OCI-LY1 (cell line): Measurements from ENCODE around the gene MOCS2.

Source experiments
- H2AFZ ChIP-seq: fragments of 200-600 bp; sonication (generic), shearing (Covaris generic); 2 replicates; pipeline ENCODE4 v1.6.0; 2014; ENCODE audit warnings: antibody characterized with exemption, mild to moderate bottlenecking, low read length
- H3F3A ChIP-seq: fragments of 200-600 bp; sonication (generic), shearing (Covaris generic); 2 replicates; pipeline ENCODE4 v1.6.0; 2014; ENCODE audit warnings: mild to moderate bottlenecking, antibody characterized with exemption, low read length, moderate library complexity; ENCODE audit not compliant: insufficient read depth
- H3K27ac ChIP-seq: fragments of 200-600 bp; sonication (generic); 2 replicates; pipeline ENCODE4 v1.5.1; 2014; ENCODE audit warnings: low read length, mixed run types, mild to moderate bottlenecking, low read depth; ENCODE audit not compliant: poor library complexity, severe bottlenecking
- H3K27me3 ChIP-seq: fragments of 200-600 bp; sonication (generic); 2 replicates; pipeline ENCODE4 v1.6.0; 2014; ENCODE audit warnings: antibody characterized with exemption, mild to moderate bottlenecking, low read length, moderate library complexity; ENCODE audit not compliant: insufficient read depth
- H3K36me3 ChIP-seq: fragments of 200-600 bp; sonication (generic); 2 replicates; pipeline ENCODE4 v1.6.1; 2014; ENCODE audit warnings: mild to moderate bottlenecking, antibody characterized with exemption, low read length, moderate library complexity, mixed read lengths; ENCODE audit not compliant: insufficient read depth
- H3K4me1 ChIP-seq: fragments of 200-600 bp; sonication (generic); 2 replicates; pipeline ENCODE4 v1.5.1; 2014; ENCODE audit warnings: mild to moderate bottlenecking, low read length, moderate library complexity; ENCODE audit not compliant: insufficient read depth, severe bottlenecking
- H3K4me2 ChIP-seq: fragments of 200-600 bp; sonication (generic), shearing (Covaris generic); 2 replicates; pipeline ENCODE4 v1.6.1; 2014; ENCODE audit warnings: low read length
- H3K4me3 ChIP-seq: fragments of 200-600 bp; sonication (generic); 2 replicates; pipeline ENCODE4 v1.5.1; 2014; ENCODE audit warnings: low read length, low read depth, mild to moderate bottlenecking, mixed read lengths; ENCODE audit not compliant: poor library complexity, severe bottlenecking
- H3K79me2 ChIP-seq: fragments of 200-600 bp; shearing (Covaris generic); 2 replicates; pipeline ENCODE4 v1.6.1; 2016; ENCODE audit warnings: mixed run types, low read length, mixed read lengths; ENCODE audit not compliant: insufficient read depth
- H3K9ac ChIP-seq: fragments of 200-600 bp; sonication (generic), shearing (Covaris generic); 2 replicates; pipeline ENCODE4 v1.6.1; 2014; ENCODE audit warnings: mild to moderate bottlenecking, low read length, mixed read lengths
- H3K9me2 ChIP-seq: fragments of 200-600 bp; sonication (generic), shearing (Covaris generic); 2 replicates; pipeline ENCODE4 v1.6.1; 2014; ENCODE audit warnings: low read depth, mild to moderate bottlenecking, low read length, mixed read lengths
- H3K9me3 ChIP-seq: fragments of 200-600 bp; shearing (Covaris generic); 2 replicates; pipeline ENCODE4 v1.6.1; 2014; ENCODE audit warnings: low read length, mixed read lengths
- H4K20me1 ChIP-seq: fragments of 200-600 bp; sonication (generic), shearing (Covaris generic); 2 replicates; pipeline ENCODE4 v1.6.0; 2016; ENCODE audit warnings: mild to moderate bottlenecking, low read length; ENCODE audit not compliant: insufficient read depth
- CTCF ChIP-seq: fragments of 200-600 bp; sonication (generic), shearing (Covaris generic); IDR thresholded peaks from 2 replicates; pipeline ENCODE4 v1.5.1; 2017; ENCODE audit warnings: mild to moderate bottlenecking, antibody characterized with exemption, low read length, moderate library complexity, mixed read lengths
- EZH2 ChIP-seq: fragments of 200-600 bp; sonication (generic), shearing (Covaris generic); IDR thresholded peaks from 2 replicates; pipeline ENCODE4 v1.8.0; 2017; ENCODE audit warnings: borderline replicate concordance, mixed run types, mild to moderate bottlenecking, antibody characterized with exemption, low read length, moderate library complexity, mixed read lengths

The MOCS2 gene

GRCh38 chr5:53100606-53101005, 9.0 kb downstream of the MOCS2 start:
- TF ChIP-seq CTCF (no peak), EZH2 (no peak)
- Histone ChIP-seq H3K79me2 (no peaks in the 10 kb centered on the region), H3K9ac (no peak overlapping the region), H3K27ac (no peak overlapping the region), H3K4me2 (no peak overlapping the region), H4K20me1 (no peaks in the 10 kb centered on the region), H3K27me3 (no peaks in the 10 kb centered on the region), H3K9me2 (no peaks in the 10 kb centered on the region), H3K4me1 (no peaks in the 10 kb centered on the region), H3F3A (no peaks in the 10 kb centered on the region), H3K36me3 (peaks cover 69% of the 10 kb centered on the region), H3K9me3 (no peaks in the 10 kb centered on the region), H3K4me3 (no peak overlapping the region), H2AFZ (no peak overlapping the region)

- Histone ChIP-seq H3K4me1 (no peaks in the 10 kb centered on the region), H3K4me2 (no peak overlapping the region), H3F3A (no peaks in the 10 kb centered on the region), H3K9me2 (no peaks in the 10 kb centered on the region), H3K9ac (no peak overlapping the region), H2AFZ (no peak overlapping the region), H3K27ac (no peak overlapping the region), H3K4me3 (no peak overlapping the region), H3K27me3 (no peaks in the 10 kb centered on the region), H3K36me3 (peaks cover 58% of the 10 kb centered on the region; the same call in 1 of the 2 replicates), H4K20me1 (no peaks in the 10 kb centered on the region), H3K9me3 (no peaks in the 10 kb centered on the region), H3K79me2 (no peaks in the 10 kb centered on the region)
- TF ChIP-seq CTCF (no peak), EZH2 (no peak)
Measured at GRCh38 chr5:53099546-53099945, 10.0 kb downstream of the MOCS2 start.

GRCh38 chr5:53095931-53096525, 13.5 kb downstream of the MOCS2 start:
- TF ChIP-seq CTCF (peak; percentile 82), EZH2 (no peak)
- Histone ChIP-seq H3K36me3 (peaks cover 38% of the 10 kb centered on the region; the same call in 1 of the 2 replicates), H3K27me3 (no peaks in the 10 kb centered on the region), H3K4me1 (no peaks in the 10 kb centered on the region), H4K20me1 (no peaks in the 10 kb centered on the region), H3K27ac (no peak overlapping the region), H3F3A (no peaks in the 10 kb centered on the region), H2AFZ (no peak overlapping the region), H3K9me3 (no peaks in the 10 kb centered on the region), H3K4me3 (no peak overlapping the region), H3K4me2 (no peak overlapping the region), H3K9me2 (no peaks in the 10 kb centered on the region), H3K9ac (no peak overlapping the region), H3K79me2 (no peaks in the 10 kb centered on the region)
